CD1c-positive myeloid dendritic cell (primary cell): ENCODE measurements around the gene NCAPH2.

ENCODE experiments used
- DNase-seq: peaks from one replicate; pipeline ENCODE4 v3.0.0-alpha.2; 2016; ENCODE audit errors: extremely low spot score

The NCAPH2 gene

GRCh38 chr22:50574383-50574755 is 66.3 kb downstream of the NCAPH2 start:
- DNase-seq: no peak
